A549 (cell line): Measurements from ENCODE around the gene TPRG1L. TPM values are rescaled to one million over a fixed set of nuclear protein-coding genes. Genes with fewer than 3 reads are reported as not detected.

Experiments used
- ATAC-seq, 2 experiments: fragments of 200-7000 bp in 1 of 2; fragments of >200 bp in 1 of 2; cut with Nextera tagmentation in 1 of 2; cut with Tn5 transposase in 1 of 2; 3 replicates each; pipeline versions ENCODE4 v1.8.0 to v1.9.1; 2018 to 2020; ENCODE audit warnings: mild to moderate bottlenecking in 1 of 2, moderate library complexity in 1 of 2
- CTCF ChIA-PET: fragments of 300-600 bp; sonication (Branson Sonifier 250); formaldehyde crosslinking; extraction: SDS; loops from one replicate; lab custom pipeline; 2021; ENCODE audit warnings: antibody characterized with exemption, inconsistent platforms; lab: Yijun Ruan, JAX
- POLR2A ChIA-PET: fragments of 350-600 bp; formaldehyde crosslinking; extraction: SDS; loops from one replicate; lab custom pipeline; 2021; ENCODE audit warnings: antibody characterized with exemption, inconsistent platforms; lab: Yijun Ruan, JAX
- DNase-seq, 2 experiments: peaks; one replicate each; pipeline versions ENCODE4 v3.0.0 to v3.0.0-alpha.2; 2011 to 2016; ENCODE audit warnings: low read depth in 1 of 2, low spot score in 1 of 2
- FAIRE-seq: peaks from 2 replicates; lab custom pipeline; 2011; peaks lifted over from hg19 to GRCh38; lab: Jason Lieb, UNC
- H3K27ac ChIP-seq, 2 experiments: fragments of >200 bp; sonication (Bioruptor Twin); formaldehyde crosslinking; 3 replicates each; pipeline ENCODE4 v1.5.1; 2016 to 2017
- H3K4me1 ChIP-seq: fragments of >200 bp; sonication (Bioruptor Twin); formaldehyde crosslinking; 3 replicates; pipeline ENCODE4 v1.6.1; 2016
- H3K4me2 ChIP-seq: fragments of >200 bp; sonication (Bioruptor Twin); formaldehyde crosslinking; 3 replicates; pipeline ENCODE4 v1.6.1; 2016
- H3K4me3 ChIP-seq: fragments of >200 bp; sonication (Bioruptor Twin); formaldehyde crosslinking; 3 replicates; pipeline ENCODE4 v1.5.1; 2016
- H3K9me3 ChIP-seq: fragments of >200 bp; sonication (Bioruptor Twin); formaldehyde crosslinking; 3 replicates; pipeline ENCODE4 v1.6.1; 2016
- CHD4 ChIP-seq: fragments of 200-600 bp; sonication (generic); IDR thresholded peaks from 2 replicates; pipeline ENCODE4 v1.6.1; 2016; ENCODE audit warnings: antibody characterized with exemption, mild to moderate bottlenecking, borderline replicate concordance
- EHMT2 ChIP-seq: fragments of 200-600 bp; sonication (generic); IDR thresholded peaks from 2 replicates; pipeline ENCODE4 v1.6.1; 2016; ENCODE audit warnings: antibody characterized with exemption, low read depth, mild to moderate bottlenecking, moderate library complexity
- ELK1 ChIP-seq: fragments of 150-350 bp; IDR thresholded peaks from 2 replicates; pipeline ENCODE4 v1.6.1; 2014; ENCODE audit warnings: low read depth, mild to moderate bottlenecking, low read length
- EP300 ChIP-seq, 2 experiments: fragments of >200 bp; sonication (Bioruptor Twin); formaldehyde crosslinking; IDR thresholded peaks; 2 replicates in 1 of 2; 3 replicates in 1 of 2; pipeline ENCODE4 v1.6.1; 2016 to 2017
- FOSB ChIP-seq: fragments of 250-450 bp; sonication (Bioruptor Pico); IDR thresholded peaks from 2 replicates; pipeline ENCODE4 v1.5.0; 2020; ENCODE audit warnings: mild to moderate bottlenecking, moderate library complexity
- FOSL2 ChIP-seq, 2 experiments: fragments of 450-650 bp in 1 of 2; fragments of >200 bp in 1 of 2; sonication (Bioruptor Twin) in 1 of 2; formaldehyde crosslinking; IDR thresholded peaks; 2 replicates each; pipeline versions ENCODE4 v1.5.0 to v1.6.1; 2016 to 2020; ENCODE audit warnings: mild to moderate bottlenecking in 1 of 2, moderate library complexity in 1 of 2
- HEYL ChIP-seq: fragments of 250-450 bp; sonication (Bioruptor Pico); IDR thresholded peaks from 2 replicates; pipeline ENCODE4 v1.8.0; 2021; ENCODE audit warnings: mild to moderate bottlenecking, moderate library complexity
- HMGXB4 ChIP-seq: fragments of 250-450 bp; sonication (Bioruptor Pico); IDR thresholded peaks from 2 replicates; pipeline ENCODE4 v1.5.0; 2021; ENCODE audit warnings: mild to moderate bottlenecking, moderate library complexity, borderline replicate concordance
- HOXB13 ChIP-seq: fragments of 250-450 bp; sonication (Bioruptor Pico); IDR thresholded peaks from 2 replicates; pipeline ENCODE4 v1.5.0; 2020; ENCODE audit warnings: low read depth, mild to moderate bottlenecking, moderate library complexity
- HOXB5 ChIP-seq: fragments of 250-450 bp; sonication (Bioruptor Pico); IDR thresholded peaks from 2 replicates; pipeline ENCODE4 v1.5.0; 2020; ENCODE audit warnings: mild to moderate bottlenecking, moderate library complexity
- JUNB ChIP-seq: fragments of >200 bp; sonication (Bioruptor Twin); formaldehyde crosslinking; IDR thresholded peaks from 2 replicates; pipeline ENCODE4 v1.6.1; 2016
- MAX ChIP-seq: IDR thresholded peaks from 2 replicates; pipeline ENCODE4 v1.6.1; 2012
- MAZ ChIP-seq: fragments of 150-350 bp; IDR thresholded peaks from 2 replicates; pipeline ENCODE4 v1.6.1; 2014; ENCODE audit warnings: antibody characterized with exemption, low read depth, low read length, borderline replicate concordance
- MYC ChIP-seq: IDR thresholded peaks from 2 replicates; pipeline ENCODE4 v1.6.1; 2012; ENCODE audit warnings: mild to moderate bottlenecking, inconsistent platforms, low read length, improper control_type of control experiment, borderline replicate concordance
- NFE2L2 ChIP-seq: fragments of 150-350 bp; conservative IDR thresholded peaks from 2 replicates; pipeline ENCODE4 v1.6.1; 2014; ENCODE audit warnings: low read length
- NPAS2 ChIP-seq: fragments of 250-450 bp; sonication (Bioruptor Pico); IDR thresholded peaks from 2 replicates; pipeline ENCODE4 v1.8.0; 2022; ENCODE audit warnings: mild to moderate bottlenecking, moderate library complexity, borderline replicate concordance
- NR3C1 ChIP-seq: fragments of >200 bp; sonication (Bioruptor Twin); formaldehyde crosslinking; IDR thresholded peaks from 3 replicates; pipeline ENCODE4 v1.6.1; 2017
- PHF8 ChIP-seq: fragments of 200-600 bp; sonication (generic); IDR thresholded peaks from 2 replicates; pipeline ENCODE4 v1.6.1; 2016; ENCODE audit warnings: low read depth, mild to moderate bottlenecking, antibody characterized with exemption, moderate library complexity, borderline replicate concordance
- RFX5 ChIP-seq: fragments of 450-650 bp; IDR thresholded peaks from 2 replicates; pipeline ENCODE4 v1.7.1; 2014; ENCODE audit warnings: antibody characterized with exemption, mild to moderate bottlenecking, moderate library complexity
- SREBF2 ChIP-seq: fragments of 450-650 bp; IDR thresholded peaks from 2 replicates; pipeline ENCODE4 v1.6.1; 2014; ENCODE audit warnings: mild to moderate bottlenecking, moderate library complexity
- ZNF302 ChIP-seq: fragments of 250-450 bp; sonication (Bioruptor Pico); IDR thresholded peaks from 2 replicates; pipeline ENCODE4 v1.9.0; 2021; ENCODE audit warnings: inconsistent platforms, mild to moderate bottlenecking, moderate library complexity
- ZSCAN20 ChIP-seq: fragments of 250-450 bp; sonication (Bioruptor Pico); IDR thresholded peaks from 2 replicates; pipeline ENCODE4 v1.8.0; 2022; ENCODE audit warnings: mild to moderate bottlenecking, moderate library complexity
- WGBS: methylation state at CpG from one replicate; pipeline ENCODE4 v1.1.6; 2017; ENCODE audit errors: missing lambda C conversion rate; 5-methylcytosine and 5-hydroxymethylcytosine counted together
- polyA plus RNA-seq, 4 experiments: library from polyadenylated mRNA; depleted of rRNA in 3 of 4; stranded (reverse); fragments of >200 nt; fragmentation: RNase III in 1 of 4; extraction: RNeasy Plus Mini Kit Qiagen cat#74134 plus additional on column Dnase treatment in 1 of 4; gene quantifications; 2 replicates in 3 of 4; 3 replicates in 1 of 4; pipeline ENCODE4 v1.2.3, GENCODE V29; 2011 to 2017

The TPRG1L gene
- polyA plus RNA-seq, 2 of the 4 experiments (the other 2 are of a cell fraction) = 13.1 to 20.1 TPM

GRCh38 chr1:3608154-3608553 is 16.7 kb upstream of the TPRG1L start:
- Histone ChIP-seq H3K4me2 (no peak overlapping the region), H3K4me1 (peaks cover 17% of the 10 kb centered on the region), H3K4me3 (no peak overlapping the region), H3K9me3 (no peaks in the 10 kb centered on the region), H3K27ac (no peak overlapping the region)
- ATAC-seq = no peak
- no peak for FAIRE-seq
- POLR2A ChIA-PET = no interaction called here
- DNase-seq = no peak
- TF ChIP-seq RFX5 (no peak), HOXB5 (CRISPR knock-in tag) (no peak), ELK1 (no peak), FOSL2 (IDR thresholded peaks at IDR 0.05) (no peak), FOSL2 (CRISPR knock-in tag; IDR thresholded peaks at IDR 0.05) (no peak), SREBF2 (no peak), HEYL (CRISPR knock-in tag) (no peak), NR3C1 (no peak), MAX (no peak), MAZ (no peak), CHD4 (no peak), ZSCAN20 (CRISPR knock-in tag) (no peak), HOXB13 (CRISPR knock-in tag) (no peak), EP300 (IDR thresholded peaks at IDR 0.05) (no peak), FOSB (no peak), PHF8 (no peak), HMGXB4 (CRISPR knock-in tag) (no peak), JUNB (no peak)
- 82% methylated on average over 5 of the region's 7 CpGs for WGBS
- CTCF ChIA-PET = interaction anchor here (0.8 to 2.2 kb wide), 2 partner anchors 43 to 155 kb away, joined by 4 to 5 read pairs; no protein-coding TSS in a partner anchor

GRCh38 chr1:3609016-3609768 is 15.6 kb upstream of the TPRG1L start:
- FAIRE-seq = no peak
- POLR2A ChIA-PET = no interaction called here
- 87% methylated on average over 9 of the region's 22 CpGs for WGBS
- Histone ChIP-seq H3K4me3 (no peak overlapping the region), H3K4me1 (peaks cover 27% of the 10 kb centered on the region), H3K9me3 (no peaks in the 10 kb centered on the region), H3K27ac (no peak overlapping the region)
- DNase-seq = no peak
- ATAC-seq = no peak
- CTCF ChIA-PET = interaction anchor here (1.2 to 2.4 kb wide), 3 partner anchors 9 to 119 kb away, joined by 3 to 9 read pairs (median 7); no protein-coding TSS in a partner anchor
- no peak for TF ChIP-seq NR3C1
- TF ChIP-seq, all 56 proteins: peak for 0
- H3K4me2 ChIP-seq = no peak overlapping the region

GRCh38 chr1:3609769-3610526 is 14.9 kb upstream of the TPRG1L start:
- ChIA-PET CTCF (interaction anchor here (1.0 to 2.4 kb wide), 4 partner anchors 10 to 157 kb away, joined by 3 to 9 read pairs (median 6); no protein-coding TSS in a partner anchor), POLR2A (no interaction called here)

More at GRCh38 chr1:3609769-3610526, 14.9 kb upstream of the TPRG1L start:
- ATAC-seq (no peak), DNase-seq (no peak), FAIRE-seq (no peak)
- Histone ChIP-seq H3K27ac (no peak overlapping the region), H3K4me1 (peaks cover 32% of the 10 kb centered on the region), H3K4me3 (no peak overlapping the region), H3K4me2 (no peak overlapping the region), H3K9me3 (no peaks in the 10 kb centered on the region)
- 86% methylated on average over 11 of the region's 24 CpGs for WGBS
- TF ChIP-seq MYC = no peak
- TF ChIP-seq CHD4 = no peak
- no peak for TF ChIP-seq NFE2L2
- TF ChIP-seq ZNF302 (CRISPR knock-in tag) = no peak
- TF ChIP-seq NPAS2 (CRISPR knock-in tag) = no peak
- no peak for TF ChIP-seq NR3C1
- no peak for TF ChIP-seq EHMT2
- TF ChIP-seq ZSCAN20 (CRISPR knock-in tag) = no peak
- no peak for TF ChIP-seq SREBF2
- TF ChIP-seq JUNB = no peak
